Skeletal muscle satellite cell (primary cell): ENCODE measurements around the gene GNG8. TPM values are rescaled to one million over a fixed set of nuclear protein-coding genes. Genes with fewer than 3 reads are reported as not detected.

Experiments used
- H3K27me3 ChIP-seq: 2 replicates; pipeline ENCODE4 v1.7.0; 2013; ENCODE audit warnings: low read length; ENCODE audit not compliant: control insufficient read depth, insufficient read depth
- H3K36me3 ChIP-seq: 2 replicates; pipeline ENCODE4 v1.7.0; 2013; ENCODE audit warnings: mild to moderate bottlenecking, control low read depth, low read length; ENCODE audit not compliant: insufficient read depth
- H3K4me1 ChIP-seq: 2 replicates; pipeline ENCODE4 v1.7.0; 2013; ENCODE audit warnings: low read length; ENCODE audit not compliant: control insufficient read depth, insufficient read depth
- H3K4me2 ChIP-seq: 2 replicates; pipeline ENCODE4 v1.7.0; 2013; ENCODE audit warnings: mild to moderate bottlenecking, low read length
- H3K4me3 ChIP-seq: 2 replicates; pipeline ENCODE4 v1.7.0; 2013; ENCODE audit warnings: low read length
- H3K9ac ChIP-seq: 2 replicates; pipeline ENCODE4 v1.7.0; 2013; ENCODE audit warnings: mild to moderate bottlenecking, low read depth, low read length, moderate library complexity
- H3K9me3 ChIP-seq: replicated peaks from 2 replicates; pipeline ENCODE4 v1.7.0; 2013; ENCODE audit warnings: mild to moderate bottlenecking, control low read depth, low read length
- total RNA-seq: library from RNA; depleted of rRNA; stranded (reverse); fragments of >200 nt; gene quantifications from 2 replicates; pipeline ENCODE4 v1.2.3, GENCODE V29; 2012; rRNA removed

GNG8 gene
- total RNA-seq: not detected in 2 replicates

- no peak within 1 kb of the TSS for H3K4me2 ChIP-seq
Observed at GRCh38 chr19:46635920-46636761, at the start of gene GNG8. GNG8 (minus strand) TSS chr19:46636202; CDS start chr19:46634682, 1,520 bp downstream.

GRCh38 chr19:46685189-46685588 lies 49.2 kb upstream of the GNG8 start:
- H3K36me3 ChIP-seq: peaks cover 42% of the 10 kb centered on the region
- no peaks in the 10 kb centered on the region for H3K9me3 ChIP-seq
- H3K4me1 ChIP-seq: no peaks in the 10 kb centered on the region
- no peak overlapping the region for H3K4me2 ChIP-seq
- H3K27me3 ChIP-seq: no peaks in the 10 kb centered on the region
- no peak overlapping the region for H3K4me3 ChIP-seq
- no peak overlapping the region for H3K9ac ChIP-seq

More at GRCh38 chr19:46635920-46636761, at the start of gene GNG8:
- Histone ChIP-seq H3K4me3 (no peak within 1 kb of the TSS), H3K27me3 (peaks cover 37% of the 10 kb centered on the region), H3K36me3 (no peaks in the 10 kb centered on the region), H3K9me3 (no peaks in the 10 kb centered on the region), H3K9ac (no peak within 1 kb of the TSS), H3K4me1 (peaks cover 27% of the 10 kb centered on the region)

GRCh38 chr19:46678110-46678732 lies 42.2 kb upstream of the GNG8 start:
- no peak overlapping the region for H3K9ac ChIP-seq
- no peaks in the 10 kb centered on the region for H3K9me3 ChIP-seq
- H3K4me1 ChIP-seq: no peaks in the 10 kb centered on the region
- no peaks in the 10 kb centered on the region for H3K27me3 ChIP-seq
- no peak overlapping the region for H3K4me2 ChIP-seq
- no peak overlapping the region for H3K4me3 ChIP-seq
- H3K36me3 ChIP-seq: peaks cover 41% of the 10 kb centered on the region

- peaks cover 2% of the 10 kb centered on the region for H3K4me1 ChIP-seq
- no peak overlapping the region for H3K4me2 ChIP-seq
- no peaks in the 10 kb centered on the region for H3K9me3 ChIP-seq
- no peak overlapping the region for H3K4me3 ChIP-seq
- no peak overlapping the region for H3K9ac ChIP-seq
- no peaks in the 10 kb centered on the region for H3K27me3 ChIP-seq
- H3K36me3 ChIP-seq: peaks cover 36% of the 10 kb centered on the region
Observed at GRCh38 chr19:46674416-46675178, 38.6 kb upstream of the GNG8 start.

- H3K4me1 ChIP-seq: peaks cover 2% of the 10 kb centered on the region
- no peaks in the 10 kb centered on the region for H3K9me3 ChIP-seq
- H3K36me3 ChIP-seq: peaks cover 13% of the 10 kb centered on the region
- no peak overlapping the region for H3K4me2 ChIP-seq
- no peak overlapping the region for H3K9ac ChIP-seq
- H3K4me3 ChIP-seq: no peak overlapping the region
- H3K27me3 ChIP-seq: no peaks in the 10 kb centered on the region
Observed at GRCh38 chr19:46670813-46671212, 34.8 kb upstream of the GNG8 start.

- Histone ChIP-seq H3K4me2 (no peak overlapping the region), H3K9ac (no peak overlapping the region), H3K27me3 (peaks cover 7% of the 10 kb centered on the region), H3K4me1 (peaks cover 2% of the 10 kb centered on the region), H3K4me3 (no peak overlapping the region), H3K9me3 (no peaks in the 10 kb centered on the region), H3K36me3 (no peaks in the 10 kb centered on the region)
Observed at GRCh38 chr19:46668662-46669061, 32.7 kb upstream of the GNG8 start.

GRCh38 chr19:46665072-46665471 lies 29.1 kb upstream of the GNG8 start:
- H3K36me3 ChIP-seq: no peaks in the 10 kb centered on the region
- no peak overlapping the region for H3K4me2 ChIP-seq
- no peak overlapping the region for H3K9ac ChIP-seq

GRCh38 chr19:46661735-46662592 lies 26.0 kb upstream of the GNG8 start:
- Histone ChIP-seq H3K4me3 (peak overlapping the region; percentile 65), H3K9me3 (no peaks in the 10 kb centered on the region), H3K4me1 (peaks cover 20% of the 10 kb centered on the region), H3K4me2 (peak overlapping the region; percentile 92), H3K36me3 (no peaks in the 10 kb centered on the region), H3K9ac (peak overlapping the region; percentile 59), H3K27me3 (peaks cover 31% of the 10 kb centered on the region)

More at GRCh38 chr19:46665072-46665471, 29.1 kb upstream of the GNG8 start:
- no peak overlapping the region for H3K4me3 ChIP-seq
- peaks cover 12% of the 10 kb centered on the region for H3K4me1 ChIP-seq
- peaks cover 14% of the 10 kb centered on the region for H3K27me3 ChIP-seq
- no peaks in the 10 kb centered on the region for H3K9me3 ChIP-seq

GRCh38 chr19:46661020-46661731 lies 25.2 kb upstream of the GNG8 start, which contains the start of gene DACT3:
DACT3 (minus strand) TSS chr19:46661182; CDS start chr19:46661064, 118 bp downstream.
- Histone ChIP-seq H3K27me3 (peaks cover 31% of the 10 kb centered on the region), H3K4me2 (peak within 1 kb of the TSS; percentile 97), H3K9me3 (no peaks in the 10 kb centered on the region), H3K36me3 (no peaks in the 10 kb centered on the region), H3K4me1 (peaks cover 20% of the 10 kb centered on the region), H3K4me3 (peak within 1 kb of the TSS; percentile 71), H3K9ac (peak within 1 kb of the TSS; percentile 59)

- Histone ChIP-seq H3K27me3 (peaks cover 31% of the 10 kb centered on the region), H3K4me3 (peak overlapping the region; percentile 71), H3K36me3 (no peaks in the 10 kb centered on the region), H3K9me3 (no peaks in the 10 kb centered on the region), H3K9ac (peak overlapping the region; percentile 51), H3K4me1 (peaks cover 20% of the 10 kb centered on the region), H3K4me2 (peak overlapping the region; percentile 97)
Observed at GRCh38 chr19:46660551-46661019, 24.6 kb upstream of the GNG8 start.
